Measurements from ENCODE around the gene SYT11. TPM values are rescaled to one million over a fixed set of nuclear protein-coding genes. Genes with fewer than 3 reads are reported as not detected.

The SYT11 gene
- total and polyA plus RNA-seq, 2 of the 8 experiments (the other 6 are each of a cell fraction or from before 2014, with no cell fraction given) = 7.2 to 9.6 TPM

DNA sequence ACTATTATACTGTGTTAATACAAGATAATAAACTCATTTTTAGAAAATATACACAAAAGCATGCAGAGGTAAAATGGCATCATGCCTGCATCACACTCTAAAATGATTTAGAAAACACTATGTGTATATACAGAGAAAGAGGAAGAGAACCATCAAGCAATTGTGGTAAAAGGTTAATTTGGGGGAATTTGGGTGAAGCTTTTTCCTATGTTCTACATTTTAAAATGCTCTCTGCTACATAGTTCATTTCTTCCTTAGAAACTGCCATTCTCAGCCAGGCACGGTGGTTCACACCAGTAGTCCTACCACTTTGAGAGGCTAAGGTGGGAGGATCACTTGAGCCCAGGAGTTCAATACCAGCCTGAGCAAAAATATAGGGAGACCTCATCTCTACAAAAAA, 46.5 kb upstream of the SYT11 start:
- no peak for FAIRE-seq
- no peak overlapping the region for H2BK20ac ChIP-seq (ENCODE audit: low read length)

More for the DNA sequence above, 46.5 kb upstream of the SYT11 start:
- H2AFZ ChIP-seq (ENCODE audit: low read length) = no peak overlapping the region
- H2AK5ac ChIP-seq (ENCODE audit: low read depth, low read length) = no peak overlapping the region
- H3K4ac ChIP-seq (replicated peaks; ENCODE audit: insufficient read length, low read depth, low read length) = no peak overlapping the region
- ChIA-PET CTCF (ENCODE audit: partially characterized antibody) (no interaction called here), POLR2A (ENCODE audit: partially characterized antibody) (no interaction called here)
- H4K91ac ChIP-seq (replicated peaks; ENCODE audit: insufficient read length, low read length) = no peak overlapping the region
- H3K4me3 ChIP-seq (ENCODE audit: extremely low read depth in 1 of 4, insufficient read depth in 2 of 4, low read depth in 3 of 4, low read length in 4 of 4) = no peak overlapping the region
- no peak overlapping the region for H4K5ac ChIP-seq (ENCODE audit: insufficient read length, low read depth, low read length)
- H3K23ac ChIP-seq (ENCODE audit: insufficient read length) = no peak overlapping the region
- DNase-seq (ENCODE audit: low read depth in 1 of 2, low spot score in 2 of 2) = no peak
- 87% methylated on average over 1 of the region's 1 CpG; no CpG with 5 or more reads in 1 of the 2 experiments for WGBS, 2 experiments (ENCODE audit: extremely low coverage in 1 of 2, insufficient coverage in 1 of 2, insufficient read length in 1 of 2, insufficient replicate concordance in 2 of 2, low coverage in 1 of 2, low lambda C conversion rate in 2 of 2, missing lambda C conversion rate in 1 of 2)
- H2BK5ac ChIP-seq (ENCODE audit: low read depth, low read length) = no peak overlapping the region
- H2BK12ac ChIP-seq (ENCODE audit: low read depth, low read length) = no peak overlapping the region
- H4K20me1 ChIP-seq (replicated peaks in 1 of 2; ENCODE audit: control insufficient read depth in 1 of 2, insufficient read depth in 2 of 2, low read length in 2 of 2) = peaks cover 0 to 3% of the 10 kb centered on the region in 2 experiments
- no peak overlapping the region for H2BK120ac ChIP-seq (replicated peaks; ENCODE audit: low read depth, low read length)
- no peaks in the 10 kb centered on the region for H3K23me2 ChIP-seq (ENCODE audit: low read depth, low read length)
- no peak overlapping the region for H4K8ac ChIP-seq (ENCODE audit: extremely low read depth, insufficient read depth, low read length)
- no peak overlapping the region for H3K56ac ChIP-seq (replicated peaks; ENCODE audit: insufficient read length, low read depth, low read length)
- no peak overlapping the region for H2BK15ac ChIP-seq (ENCODE audit: low read length)
- no peak overlapping the region for H3K4me2 ChIP-seq (ENCODE audit: insufficient read depth in 1 of 2, low read depth in 2 of 2, low read length in 2 of 2)
- no peaks in the 10 kb centered on the region for H3K79me1 ChIP-seq (ENCODE audit: low read depth, low read length)
- no peaks in the 10 kb centered on the region for H3K9me3 ChIP-seq (ENCODE audit: insufficient read depth in 2 of 2, low read depth in 1 of 2, low read length in 1 of 2)
- no peaks in the 10 kb centered on the region for H3K4me1 ChIP-seq (replicated peaks in 1 of 4; ENCODE audit: control insufficient read depth in 3 of 4, insufficient read depth in 4 of 4, low read length in 3 of 4)
- no peak overlapping the region for H3K27ac ChIP-seq (ENCODE audit: low read depth, low read length)
- TF ChIP-seq PHF8 (conservative IDR thresholded peaks at IDR 0.05; ENCODE audit: low read depth, low read length) (no peak), JUND (IDR thresholded peaks at IDR 0.05; ENCODE audit: low read length) (no peak), CHD1 (IDR thresholded peaks at IDR 0.05; ENCODE audit: low read depth, low read length) (no peak)
- no peak overlapping the region for H3K9ac ChIP-seq (replicated peaks in 1 of 4; ENCODE audit: extremely low read depth in 1 of 4, low read depth in 3 of 4, low read length in 3 of 4)
- no peak overlapping the region for H3K18ac ChIP-seq (ENCODE audit: extremely low read depth, low read length)
- H3K36me3 ChIP-seq (ENCODE audit: control insufficient read depth in 2 of 4, insufficient read depth in 4 of 4, low read length in 3 of 4) = peaks cover 13 to 46% (median 23%) of the 10 kb centered on the region in 4 experiments; a peak in 6 of 8 replicates
- H3K79me2 ChIP-seq (ENCODE audit: control insufficient read depth in 1 of 2, insufficient read depth in 2 of 2, low read length in 2 of 2) = no peaks in the 10 kb centered on the region
- no peaks in the 10 kb centered on the region for H3K27me3 ChIP-seq (replicated peaks in 1 of 4; ENCODE audit: control insufficient read depth in 3 of 4, extremely low read depth in 1 of 4, insufficient read depth in 3 of 4, low read length in 3 of 4)
- H3K14ac ChIP-seq (ENCODE audit: insufficient read length) = no peak overlapping the region
